Measurements from ENCODE around the gene C20orf144.
A peak's percentile ranks its signal among the peaks of the same experiment; 100 is the strongest.

The C20orf144 gene

DNA sequence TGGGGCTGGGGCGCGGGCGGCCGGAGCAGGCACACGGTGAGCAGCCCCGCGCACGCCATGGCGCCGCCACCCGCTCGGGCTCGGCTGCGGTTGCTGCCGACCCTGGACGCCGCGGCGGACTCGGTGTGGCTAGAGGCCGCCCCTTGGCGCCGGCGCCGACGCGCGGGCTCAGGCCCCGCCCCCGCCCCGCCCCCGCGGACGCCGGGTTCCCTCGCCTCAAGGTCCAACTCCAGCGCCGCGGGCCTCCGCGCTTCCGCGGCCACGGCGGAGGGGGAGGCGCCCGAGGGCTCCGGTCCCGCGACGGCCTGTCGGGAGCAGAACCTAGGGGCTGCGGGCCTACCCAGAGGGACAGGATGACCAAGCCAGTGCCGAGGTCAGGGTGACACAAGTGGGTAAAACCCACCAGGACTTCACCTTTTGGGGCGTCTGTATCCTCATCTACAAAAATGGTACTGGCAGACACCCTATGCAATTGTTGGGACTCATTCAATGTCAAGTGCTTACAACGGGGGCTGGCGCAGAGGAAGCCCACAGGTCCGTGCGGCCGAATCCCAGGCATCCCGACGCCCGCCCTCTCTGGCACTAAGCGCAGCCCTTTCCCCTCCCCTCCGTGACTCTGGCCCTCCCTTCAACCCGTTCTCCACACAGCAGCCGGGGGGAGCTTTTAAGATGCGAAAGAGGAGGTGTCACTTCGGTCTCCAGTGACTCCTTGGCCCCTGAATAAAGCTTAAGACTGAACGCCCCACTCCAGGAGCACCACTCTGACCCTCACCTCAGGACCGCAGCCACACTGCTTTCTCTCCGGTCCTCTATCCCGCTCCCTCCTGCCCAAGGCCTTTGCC is 12.4 kb downstream of the C20orf144 start, which contains the start of gene NECAB3:
Gene NECAB3 (minus strand): TSS at position 135 of the 842 bp plus-strand sequence. CDS start 76 bp downstream, at position 59.
- Histone ChIP-seq H3K27me3 (ENCODE audit: insufficient read depth, low read length, poor library complexity) (no peaks in the 10 kb centered on the region), H3K27ac (ENCODE audit: low read length) (peak within 1 kb of the TSS; percentile 52), H4K20me1 (ENCODE audit: insufficient read depth, low read length) (peaks cover 47% of the 10 kb centered on the region), H3K79me2 (ENCODE audit: insufficient read depth, low read length) (peaks cover 2% of the 10 kb centered on the region), H2AFZ (ENCODE audit: low read depth, low read length) (peak within 1 kb of the TSS; percentile 74), H3K4me1 (ENCODE audit: insufficient read depth, low read length) (peaks cover 29% of the 10 kb centered on the region), H3K9ac (ENCODE audit: low read depth, low read length) (peak within 1 kb of the TSS; percentile 63), H3K4me2 (ENCODE audit: insufficient read depth, low read length) (peak within 1 kb of the TSS; percentile 89), H3K4me3 (ENCODE audit: low read depth in 1 of 2, low read length in 2 of 2) (peak within 1 kb of the TSS; percentile 27 to 63; a peak in 3 of 4 replicates), H3K9me3 (ENCODE audit: insufficient read depth, low read length, severe bottlenecking) (no peaks in the 10 kb centered on the region), H3K36me3 (ENCODE audit: insufficient read depth, low read length) (peaks cover 42% of the 10 kb centered on the region)
- ATAC-seq (ENCODE audit: insufficient read depth, low read depth), result peak; percentile 76
- DNase-seq, result peak; percentile 67
- TF ChIP-seq EZH2 (IDR thresholded peaks at IDR 0.05; ENCODE audit: borderline replicate concordance, low read depth, low read length, severe bottlenecking), result no peak
- TF ChIP-seq, protein P1, sequence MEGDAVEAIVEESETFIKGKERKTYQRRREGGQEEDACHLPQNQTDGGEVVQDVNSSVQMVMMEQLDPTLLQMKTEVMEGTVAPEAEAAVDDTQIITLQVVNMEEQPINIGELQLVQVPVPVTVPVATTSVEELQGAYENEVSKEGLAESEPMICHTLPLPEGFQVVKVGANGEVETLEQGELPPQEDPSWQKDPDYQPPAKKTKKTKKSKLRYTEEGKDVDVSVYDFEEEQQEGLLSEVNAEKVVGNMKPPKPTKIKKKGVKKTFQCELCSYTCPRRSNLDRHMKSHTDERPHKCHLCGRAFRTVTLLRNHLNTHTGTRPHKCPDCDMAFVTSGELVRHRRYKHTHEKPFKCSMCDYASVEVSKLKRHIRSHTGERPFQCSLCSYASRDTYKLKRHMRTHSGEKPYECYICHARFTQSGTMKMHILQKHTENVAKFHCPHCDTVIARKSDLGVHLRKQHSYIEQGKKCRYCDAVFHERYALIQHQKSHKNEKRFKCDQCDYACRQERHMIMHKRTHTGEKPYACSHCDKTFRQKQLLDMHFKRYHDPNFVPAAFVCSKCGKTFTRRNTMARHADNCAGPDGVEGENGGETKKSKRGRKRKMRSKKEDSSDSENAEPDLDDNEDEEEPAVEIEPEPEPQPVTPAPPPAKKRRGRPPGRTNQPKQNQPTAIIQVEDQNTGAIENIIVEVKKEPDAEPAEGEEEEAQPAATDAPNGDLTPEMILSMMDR (IDR thresholded peaks at IDR 0.05; ENCODE audit: borderline replicate concordance, extremely low read depth, low read length, poor library complexity, severe bottlenecking), result no peak

DNA sequence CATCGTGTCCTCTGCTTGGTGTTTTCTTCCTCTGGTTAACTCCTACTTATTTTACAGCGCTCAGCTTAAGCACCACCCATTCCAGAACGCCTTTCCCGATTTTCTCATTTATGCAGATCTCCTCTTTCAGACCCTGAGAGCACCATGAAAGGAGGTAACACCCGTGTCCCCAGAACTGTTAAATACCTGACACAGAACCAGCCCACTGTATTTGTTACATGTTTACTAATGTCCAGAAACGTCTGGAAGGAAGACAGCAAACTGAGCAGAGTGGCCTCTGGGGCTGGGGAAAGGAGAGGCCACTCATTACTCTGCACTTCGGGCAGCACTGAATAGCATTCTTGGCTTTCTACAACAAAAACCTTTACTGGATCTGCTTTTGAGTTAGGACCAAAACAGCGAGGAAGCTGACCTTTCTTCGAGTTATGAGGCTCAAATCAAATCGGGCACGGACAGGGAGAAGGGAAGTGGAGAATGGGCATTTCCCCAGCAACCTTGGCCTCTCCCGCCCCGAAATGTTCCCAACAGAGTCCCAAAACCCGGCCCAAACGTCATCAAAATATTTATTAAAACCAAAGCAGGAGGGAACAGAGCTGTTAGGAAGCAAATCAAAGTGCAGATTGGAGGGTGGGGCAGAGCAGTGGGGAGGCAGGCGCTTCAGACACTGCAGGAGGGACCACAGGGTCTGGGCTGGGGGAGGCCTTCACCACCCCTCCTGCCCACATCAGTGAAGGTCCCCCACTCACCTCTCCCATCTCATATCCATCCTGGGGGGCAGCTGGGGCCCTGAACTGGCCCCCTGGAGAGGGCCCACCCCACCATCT is 13.2 kb downstream of the C20orf144 start:
- no peak for DNase-seq
- TF ChIP-seq, protein P1 (IDR thresholded peaks at IDR 0.05; ENCODE audit: borderline replicate concordance, extremely low read depth, low read length, poor library complexity, severe bottlenecking), result no peak
- peaks cover 11% of the 10 kb centered on the region for H3K79me2 ChIP-seq (ENCODE audit: insufficient read depth, low read length)
- H3K27ac ChIP-seq (ENCODE audit: low read length), result peak overlapping the region; percentile 34; the same call in 1 of the 2 replicates
- peak overlapping the region; percentile 63 for H3K9ac ChIP-seq (ENCODE audit: low read depth, low read length)
- H3K27me3 ChIP-seq (ENCODE audit: insufficient read depth, low read length, poor library complexity), result no peaks in the 10 kb centered on the region
- H3K4me3 ChIP-seq (ENCODE audit: low read depth in 1 of 2, low read length in 2 of 2), result peak overlapping the region in 1 of 2 experiments; percentile 63; a peak in 2 of 4 replicates
- ATAC-seq (ENCODE audit: insufficient read depth, low read depth), result no peak
- no peaks in the 10 kb centered on the region for H3K9me3 ChIP-seq (ENCODE audit: insufficient read depth, low read length, severe bottlenecking)
- no peak overlapping the region for H2AFZ ChIP-seq (ENCODE audit: low read depth, low read length)
- peaks cover 47% of the 10 kb centered on the region for H3K36me3 ChIP-seq (ENCODE audit: insufficient read depth, low read length)
- peaks cover 29% of the 10 kb centered on the region for H3K4me1 ChIP-seq (ENCODE audit: insufficient read depth, low read length)
- H4K20me1 ChIP-seq (ENCODE audit: insufficient read depth, low read length), result peaks cover 55% of the 10 kb centered on the region
- H3K4me2 ChIP-seq (ENCODE audit: insufficient read depth, low read length), result peak overlapping the region; percentile 89

DNA sequence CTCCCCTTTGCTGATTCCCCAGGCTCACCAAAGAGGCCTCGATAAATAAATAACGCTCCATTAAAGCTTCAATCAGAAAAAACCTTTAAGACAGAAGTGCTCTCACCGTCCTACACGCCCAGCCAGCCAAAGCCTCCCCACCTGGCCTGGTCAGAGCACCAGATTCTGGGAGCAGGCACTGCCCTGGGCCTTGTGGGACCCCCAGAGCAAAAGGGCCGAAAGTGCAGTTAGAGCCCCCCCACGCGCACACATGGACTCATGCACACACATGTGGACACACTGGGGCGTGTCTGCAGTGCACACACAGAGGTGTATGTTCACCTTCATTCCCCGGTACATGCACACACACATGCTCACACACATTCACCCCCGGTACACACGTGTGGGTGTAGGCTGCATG is 14.0 kb downstream of the C20orf144 start:
- Histone ChIP-seq H3K9ac (ENCODE audit: low read depth, low read length) (no peak overlapping the region), H3K4me1 (ENCODE audit: insufficient read depth, low read length) (peaks cover 29% of the 10 kb centered on the region), H3K9me3 (ENCODE audit: insufficient read depth, low read length, severe bottlenecking) (no peaks in the 10 kb centered on the region), H3K27ac (ENCODE audit: low read length) (no peak overlapping the region), H3K4me2 (ENCODE audit: insufficient read depth, low read length) (no peak overlapping the region), H3K4me3 (ENCODE audit: low read depth in 1 of 2, low read length in 2 of 2) (no peak overlapping the region), H4K20me1 (ENCODE audit: insufficient read depth, low read length) (peaks cover 63% of the 10 kb centered on the region), H3K36me3 (ENCODE audit: insufficient read depth, low read length) (peaks cover 55% of the 10 kb centered on the region), H2AFZ (ENCODE audit: low read depth, low read length) (no peak overlapping the region), H3K79me2 (ENCODE audit: insufficient read depth, low read length) (peaks cover 18% of the 10 kb centered on the region), H3K27me3 (ENCODE audit: insufficient read depth, low read length, poor library complexity) (no peaks in the 10 kb centered on the region)
- TF ChIP-seq, protein P1 (IDR thresholded peaks at IDR 0.05; ENCODE audit: borderline replicate concordance, extremely low read depth, low read length, poor library complexity, severe bottlenecking), result no peak
- TF ChIP-seq EZH2 (IDR thresholded peaks at IDR 0.05; ENCODE audit: borderline replicate concordance, low read depth, low read length, severe bottlenecking), result no peak
- ATAC-seq (ENCODE audit: insufficient read depth, low read depth) (no peak), DNase-seq (no peak)
